Measurements from ENCODE around the gene FBLIM1. TPM values are rescaled to one million over a fixed set of nuclear protein-coding genes. Genes with fewer than 3 reads are reported as not detected.

Gene FBLIM1
- total and polyA plus RNA-seq, 8 donors, result 17.5 to 128 (median 69.0) TPM

GRCh38 chr1:15724949-15725880 lies 33.4 kb upstream of the FBLIM1 start:
- Histone ChIP-seq H3K36me3 (peaks cover 70 to 100% (median 98%) of the 10 kb centered on the region in 4 donors), H3K4me1 (peaks cover 0 to 16% (median 0%) of the 10 kb centered on the region in 4 donors), H3K9me3 (no peaks in the 10 kb centered on the region), H3K27me3 (no peaks in the 10 kb centered on the region), H3K4me3 (no peak overlapping the region), H3K27ac (no peak overlapping the region)
- 82 to 86% (median 83%) methylated on average over 22 to 26 of the region's 26 CpGs for WGBS, 5 donors
- intact Hi-C loops (cut with DNase I; ENCODE audit: low total_unique reads), result no loop called here
- no peak for DNase-seq
- TF ChIP-seq CTCF (IDR thresholded peaks at IDR 0.05) (no peak), EP300 (IDR thresholded peaks at IDR 0.05) (no peak), POLR2A (IDR thresholded peaks at IDR 0.05) (no peak), POLR2AphosphoS5 (IDR thresholded peaks at IDR 0.05) (no peak)

- Histone ChIP-seq H3K4me1 (peaks cover 0 to 7% (median 0%) of the 10 kb centered on the region in 4 donors), H3K27me3 (no peaks in the 10 kb centered on the region), H3K9me3 (no peaks in the 10 kb centered on the region), H3K27ac (no peak overlapping the region), H3K4me3 (no peak overlapping the region), H3K36me3 (peaks cover 72 to 100% (median 98%) of the 10 kb centered on the region in 4 donors)
- WGBS, 5 donors, result 86 to 94% (median 90%) methylated on average over 8 to 9 of the region's 9 CpGs
- intact Hi-C loops (cut with DNase I; ENCODE audit: low total_unique reads), result no loop called here
- no peak for DNase-seq
- TF ChIP-seq POLR2A (IDR thresholded peaks at IDR 0.05) (no peak), EP300 (IDR thresholded peaks at IDR 0.05) (no peak), CTCF (IDR thresholded peaks at IDR 0.05) (no peak), POLR2AphosphoS5 (IDR thresholded peaks at IDR 0.05) (no peak)
Observed at GRCh38 chr1:15726508-15726907, 32.1 kb upstream of the FBLIM1 start.

- peaks cover 0 to 7% (median 0%) of the 10 kb centered on the region in 4 donors for H3K4me1 ChIP-seq
- no peak for DNase-seq
- no peak overlapping the region for H3K4me3 ChIP-seq
- WGBS, 5 donors, result 76 to 95% (median 87%) methylated on average over 6 to 21 of the region's 21 CpGs
- TF ChIP-seq CTCF (IDR thresholded peaks at IDR 0.05) (no peak), EP300 (IDR thresholded peaks at IDR 0.05) (no peak), POLR2A (IDR thresholded peaks at IDR 0.05) (no peak), POLR2AphosphoS5 (IDR thresholded peaks at IDR 0.05) (no peak)
- no peaks in the 10 kb centered on the region for H3K27me3 ChIP-seq
- intact Hi-C loops (cut with DNase I; ENCODE audit: low total_unique reads), result no loop called here
- H3K36me3 ChIP-seq, result peaks cover 78 to 100% (median 98%) of the 10 kb centered on the region in 4 donors
- H3K27ac ChIP-seq, result no peak overlapping the region
- H3K9me3 ChIP-seq, result no peaks in the 10 kb centered on the region
Observed at GRCh38 chr1:15727021-15727420, 31.6 kb upstream of the FBLIM1 start.

- Histone ChIP-seq H3K27ac (no peak overlapping the region), H3K9me3 (no peaks in the 10 kb centered on the region), H3K4me1 (peaks cover 0 to 6% (median 0%) of the 10 kb centered on the region in 4 donors), H3K4me3 (no peak overlapping the region), H3K36me3 (peaks cover 81 to 100% (median 98%) of the 10 kb centered on the region in 4 donors), H3K27me3 (no peaks in the 10 kb centered on the region)
- TF ChIP-seq CTCF (IDR thresholded peaks at IDR 0.05), result no peak
- intact Hi-C loops (cut with DNase I; ENCODE audit: low total_unique reads), result no loop called here
- WGBS, 5 donors, result 81 to 90% (median 88%) methylated on average over 7 to 13 of the region's 13 CpGs
- no peak for DNase-seq
Observed at GRCh38 chr1:15727424-15727823, 31.2 kb upstream of the FBLIM1 start.

All from stomach (tissue), 9 donors.